Activated T-cell treated with anti-CD3 and anti-CD28 coated beads for 24 hours (primary cell): Measurements from ENCODE around the gene NRROS.
"Not testable (repeated sequence)": the region's sequence is repeated elsewhere in the genome, so short reads cannot be mapped to it uniquely, and the experiment has no call there.

Experiments used
- DNase-seq: peaks from one replicate; pipeline ENCODE4 v3.0.0-alpha.2; 2020; ENCODE audit warnings: low read depth

Gene NRROS

DNA sequence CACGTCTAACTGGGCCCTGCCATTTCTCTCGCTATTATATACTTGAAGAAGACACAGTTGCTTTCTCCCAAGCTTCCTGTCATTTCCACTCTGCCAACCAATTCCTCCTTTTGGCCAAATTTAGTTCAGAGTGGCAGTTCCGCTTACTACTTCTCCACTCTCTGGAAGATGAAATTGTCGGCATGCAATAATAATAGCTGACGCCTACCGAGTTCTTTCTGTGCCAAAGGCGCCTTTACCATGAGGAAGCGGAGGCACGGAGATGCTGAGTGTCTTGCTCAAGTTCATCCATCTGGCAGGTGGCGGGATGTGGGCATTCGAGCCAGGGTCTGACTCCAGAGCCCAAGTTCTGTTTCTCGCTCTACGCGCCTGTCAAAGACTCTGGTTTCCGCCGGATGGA, 14.6 kb upstream of the NRROS start:
- DNase-seq, result no peak

- DNase-seq, result no peak
Observed at GRCh38 chr3:196625331-196625730, 14.2 kb upstream of the NRROS start.

- DNase-seq, result no peak
Observed at GRCh38 chr3:196627918-196628231, 11.6 kb upstream of the NRROS start.

GRCh38 chr3:196629228-196629627, 10.3 kb upstream of the NRROS start:
- DNase-seq, result no peak

GRCh38 chr3:196631682-196632045, 7.8 kb upstream of the NRROS start:
- no peak for DNase-seq

- peak; percentile 79 for DNase-seq
Observed at GRCh38 chr3:196632046-196632751, 7.3 kb upstream of the NRROS start.

- no peak for DNase-seq
Observed at GRCh38 chr3:196633555-196634151, 5.8 kb upstream of the NRROS start.

GRCh38 chr3:196634224-196634623, 5.3 kb upstream of the NRROS start:
- DNase-seq, result no peak

DNA sequence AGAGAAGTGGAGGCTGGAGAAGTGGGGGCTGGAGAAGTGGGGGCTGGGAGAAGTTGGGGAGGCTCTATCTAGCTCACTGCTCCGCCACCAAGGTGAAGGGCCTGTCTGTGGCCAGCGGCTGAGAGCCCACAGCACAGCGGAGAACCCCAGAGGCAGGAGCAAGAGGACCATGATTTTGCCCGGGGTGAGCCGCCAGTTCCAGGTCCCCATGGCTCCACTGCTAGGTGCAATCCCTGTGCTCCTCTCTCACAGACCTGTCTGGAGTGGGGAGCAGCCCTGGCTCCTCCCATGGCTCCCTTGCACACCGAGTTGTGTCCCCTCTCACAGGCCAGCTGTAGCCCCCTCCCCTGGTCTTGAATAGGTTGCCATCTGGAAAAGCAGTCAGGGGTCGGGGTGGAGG, 4.7 kb upstream of the NRROS start:
- DNase-seq, result no peak

DNA sequence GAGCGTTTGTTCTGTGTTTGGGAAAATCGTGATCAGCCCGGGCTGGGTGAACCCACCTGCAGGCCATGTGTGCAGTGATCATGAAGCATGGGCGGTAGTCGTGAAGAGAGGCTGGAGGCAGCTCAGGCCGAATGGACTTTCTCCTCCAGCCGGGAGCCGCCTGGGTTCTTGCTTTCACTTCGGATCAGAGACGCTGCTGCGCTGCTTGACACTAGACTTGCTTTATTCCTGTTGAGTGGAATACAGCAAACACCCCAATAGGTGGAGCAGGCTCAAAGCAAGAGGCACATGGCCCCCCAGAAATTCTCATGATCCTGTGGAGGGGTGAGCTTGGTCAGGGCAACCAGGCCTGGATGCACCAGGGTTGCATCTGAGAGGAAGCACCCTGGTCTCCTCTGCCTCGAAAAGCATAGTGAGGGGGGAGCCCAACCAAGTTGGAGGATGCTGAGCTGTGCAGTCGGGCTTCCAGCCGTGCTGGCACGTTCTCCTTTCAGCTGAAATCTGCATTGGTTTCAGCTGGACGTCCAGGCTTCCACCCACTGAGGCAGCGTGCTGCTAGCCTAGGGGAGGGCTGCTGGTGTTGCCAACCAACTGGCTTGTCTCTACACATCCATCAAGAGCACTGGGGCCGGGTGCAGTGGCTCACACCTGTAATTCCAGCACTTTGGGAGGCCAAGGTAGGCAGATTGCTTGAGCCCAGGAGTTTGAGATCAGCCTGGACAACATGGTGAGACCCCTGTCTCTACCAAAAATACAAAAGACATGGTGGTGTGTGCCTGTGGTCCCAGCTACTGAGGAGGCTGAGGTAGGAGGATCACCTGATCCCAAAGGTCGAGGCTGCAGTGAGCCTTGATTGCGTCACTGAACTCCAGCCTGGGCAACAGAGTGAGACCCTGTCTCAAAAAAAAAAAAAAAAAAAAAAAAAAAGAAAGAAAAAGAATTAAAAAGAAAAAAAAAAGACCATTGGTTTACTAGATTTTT, 2.8 kb upstream of the NRROS start:
- no peak for DNase-seq

GRCh38 chr3:196637941-196638340, 1.6 kb upstream of the NRROS start:
- DNase-seq, result not testable (repeated sequence)

GRCh38 chr3:196638861-196639482, 522 bp upstream of the NRROS start:
- DNase-seq, result no peak

GRCh38 chr3:196640297-196641018, 964 bp downstream of the NRROS start:
- DNase-seq, result no peak

DNA sequence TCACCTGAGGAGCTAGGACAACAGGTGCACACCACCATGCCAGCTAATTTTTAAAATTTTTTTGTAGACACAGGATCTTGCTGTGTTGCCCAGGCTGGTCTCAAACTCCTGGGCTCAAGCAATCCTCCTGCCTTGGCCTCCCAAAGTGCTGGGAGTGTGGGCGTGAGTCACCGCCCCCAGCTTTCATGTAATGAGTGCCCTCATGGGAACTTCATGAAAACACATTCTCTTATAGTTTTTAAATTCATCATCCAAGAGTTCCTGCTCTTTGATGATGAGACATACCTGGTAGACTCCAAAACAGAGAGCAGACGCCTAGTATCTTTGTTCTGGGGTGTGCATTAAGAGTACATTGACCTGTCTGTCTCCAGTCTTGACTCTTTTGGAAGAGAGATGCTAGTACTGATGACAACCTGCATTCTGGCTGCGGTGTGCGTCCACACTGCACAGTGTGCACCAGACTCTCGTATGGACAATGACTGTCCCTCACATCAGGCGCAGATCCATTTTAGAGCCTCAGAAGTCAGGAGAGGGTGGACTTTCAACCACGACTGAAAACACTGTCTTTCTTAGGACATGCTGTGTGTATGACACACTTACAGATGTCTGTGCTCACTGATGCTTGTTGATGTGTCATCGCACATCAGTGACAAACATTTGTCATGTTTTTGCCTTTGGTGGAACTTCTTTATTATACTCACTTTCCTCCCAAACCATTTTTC, 2.0 kb downstream of the NRROS start:
- DNase-seq, result peak; percentile 33

- DNase-seq, result no peak
Observed at GRCh38 chr3:196642434-196642833, 2.9 kb downstream of the NRROS start.

GRCh38 chr3:196643201-196643749, 3.8 kb downstream of the NRROS start:
- peak; percentile 18 for DNase-seq

DNA sequence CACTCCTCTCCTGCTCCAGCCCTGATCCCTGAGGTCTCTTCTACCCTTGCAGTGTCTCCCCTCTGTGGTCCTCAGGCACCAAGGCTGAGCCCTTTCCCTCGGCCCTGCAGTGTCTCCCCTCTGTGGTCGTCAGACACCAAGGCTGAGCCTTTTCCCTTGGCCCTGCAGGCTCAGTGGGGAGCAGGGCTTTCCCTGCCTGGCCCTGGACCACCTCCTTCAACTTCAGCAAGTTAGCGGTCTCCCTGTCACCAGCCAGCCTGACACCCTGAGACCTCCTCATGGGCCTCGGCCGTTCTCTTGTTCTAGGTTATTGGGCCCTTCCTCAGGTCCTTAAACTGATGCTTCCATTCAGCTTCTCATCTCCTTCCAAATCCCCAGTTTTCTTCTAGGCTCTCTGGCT, 4.3 kb downstream of the NRROS start:
- no peak for DNase-seq

DNA sequence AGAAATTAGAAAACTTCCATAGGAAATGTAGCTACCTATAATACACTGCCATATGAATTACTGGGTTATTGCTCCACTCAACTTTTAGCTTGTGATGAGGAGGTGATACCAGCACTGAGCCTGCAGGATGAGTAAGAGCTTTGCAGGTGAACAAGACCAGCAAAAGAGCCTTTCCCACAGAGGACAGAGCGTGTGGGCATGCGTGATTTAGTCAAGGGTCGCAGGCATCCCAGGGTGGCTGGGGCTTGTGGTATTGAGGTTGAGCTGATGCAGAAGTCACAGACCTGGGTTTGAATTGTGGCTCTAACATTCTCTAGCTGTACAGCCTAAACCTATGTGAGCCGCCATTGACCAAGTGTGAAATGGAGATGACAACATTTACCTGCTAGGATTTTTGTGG, 5.6 kb downstream of the NRROS start:
- DNase-seq, result no peak

- no peak for DNase-seq
Observed at GRCh38 chr3:196645897-196646665, 6.6 kb downstream of the NRROS start.

DNA sequence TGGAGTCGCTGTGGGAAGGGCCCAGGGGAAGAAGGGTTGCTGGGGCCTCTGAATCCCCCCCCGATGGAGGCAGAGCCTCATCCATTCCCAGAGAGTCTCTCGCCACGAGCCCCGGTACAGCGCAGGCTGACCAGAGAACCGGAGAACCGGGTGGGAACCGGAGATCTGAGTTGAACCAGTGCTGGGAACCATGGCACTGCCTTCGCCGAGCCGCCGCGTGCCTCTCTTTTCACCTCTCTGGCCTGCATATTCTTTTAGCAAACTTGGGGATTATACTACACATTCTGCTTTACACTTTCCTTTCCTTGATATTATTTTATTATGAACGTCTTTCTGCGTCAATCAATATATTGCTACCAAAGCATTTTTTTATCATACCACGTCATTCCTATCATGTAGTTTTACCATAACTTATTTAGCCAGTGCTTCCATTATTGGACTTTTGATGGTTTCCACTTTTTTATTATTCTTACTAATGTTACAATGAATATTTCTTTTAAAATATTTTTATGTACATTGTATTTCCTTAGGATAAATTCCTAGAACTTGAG, 7.2 kb downstream of the NRROS start:
- no peak for DNase-seq
